RWPE1 (cell line): ENCODE data around the gene SFXN4.
"Not testable (repeated sequence)": the region's sequence is repeated elsewhere in the genome, so short reads cannot be mapped to it uniquely, and the experiment has no call there.

ENCODE experiments used
- CTCF ChIA-PET: fragments of 350-600 bp; sonication (Branson Sonifier 250); formaldehyde crosslinking; extraction: SDS; loops from one replicate; lab custom pipeline; 2021; lab: Yijun Ruan, JAX
- POLR2A ChIA-PET: fragments of 400-600 bp; formaldehyde crosslinking; extraction: SDS; loops from one replicate; lab custom pipeline; 2020; ENCODE audit warnings: antibody characterized with exemption; ENCODE audit not compliant: low non-redundant PET; lab: Yijun Ruan, JAX
- DNase-seq: peaks from one replicate; pipeline ENCODE4 v3.0.0; 2012; ENCODE audit warnings: low spot score
- H3K27ac ChIP-seq: fragments of 450-650 bp; 2 replicates; pipeline ENCODE4 v1.5.1; 2017
- CTCF ChIP-seq: fragments of 450-650 bp; conservative IDR thresholded peaks from 2 replicates; pipeline ENCODE4 v1.5.1; 2017; ENCODE audit warnings: low read depth, mild to moderate bottlenecking

The SFXN4 gene

GRCh38 chr10:119183664-119184412 lies 18.3 kb upstream of the SFXN4 start:
- H3K27ac ChIP-seq, result no peak overlapping the region
- ChIA-PET POLR2A (no interaction called here), CTCF (interaction anchor here (0.5 kb wide), 1 partner anchor 67 kb away, joined by 4 read pairs; no protein-coding TSS in a partner anchor)
- DNase-seq, result no peak
- TF ChIP-seq CTCF, result no peak

- H3K27ac ChIP-seq, POLR2A ChIA-PET, DNase-seq, CTCF ChIA-PET: not testable (repeated sequence)
Measured at GRCh38 chr10:119180850-119181400, 15.4 kb upstream of the SFXN4 start.

GRCh38 chr10:119178372-119179119 lies 13.0 kb upstream of the SFXN4 start, which contains the start of gene PRDX3:
TSS of gene PRDX3 (minus strand) at chr10:119178812. CDS start at chr10:119178790, 22 bp downstream.
- no peak for TF ChIP-seq CTCF
- H3K27ac ChIP-seq, result peak within 1 kb of the TSS; percentile 93
- DNase-seq, result peak; percentile 90
- POLR2A ChIA-PET, result interaction anchor here (0.7 kb wide), 1 partner anchor 424 kb away, joined by 3 read pairs; the partner anchor contains the start of gene CACUL1
- CTCF ChIA-PET, result interaction anchor here (0.6 to 0.7 kb wide), 2 partner anchors 11 to 31 kb away, joined by 3 read pairs; no protein-coding TSS in a partner anchor

GRCh38 chr10:119177708-119178371 lies 12.3 kb upstream of the SFXN4 start:
- TF ChIP-seq CTCF, result no peak
- POLR2A ChIA-PET, result no interaction called here
- H3K27ac ChIP-seq, result peak overlapping the region; percentile 93
- CTCF ChIA-PET, result interaction anchor here (1.5 kb wide), 1 partner anchor 21 kb away, joined by 4 read pairs; no protein-coding TSS in a partner anchor
- DNase-seq, result no peak

GRCh38 chr10:119176166-119176565 lies 10.7 kb upstream of the SFXN4 start:
- TF ChIP-seq CTCF, result no peak
- no peak for DNase-seq
- POLR2A ChIA-PET, result interaction anchor here (1.3 kb wide), 1 partner anchor 11 kb away, joined by 4 read pairs; the partner anchor contains the start of gene SFXN4
- peak overlapping the region; percentile 93; the same call in 1 of the 2 replicates for H3K27ac ChIP-seq
- CTCF ChIA-PET, result interaction anchor here (0.5 to 1.5 kb wide), 4 partner anchors 10 to 32 kb away, joined by 3 to 7 read pairs (median 4); no protein-coding TSS in a partner anchor

GRCh38 chr10:119174109-119174508 lies 8.6 kb upstream of the SFXN4 start:
- H3K27ac ChIP-seq, result no peak overlapping the region
- TF ChIP-seq CTCF, result no peak
- ChIA-PET CTCF (interaction anchor here (0.6 kb wide), 1 partner anchor 295 kb away, joined by 6 read pairs; no protein-coding TSS in a partner anchor), POLR2A (no interaction called here)
- DNase-seq, result no peak
